CD14-positive monocyte (primary cell): Measurements from ENCODE around the gene PLCL2. TPM values are rescaled to one million over a fixed set of nuclear protein-coding genes. Genes with fewer than 3 reads are reported as not detected.

Source experiments
- DNase-seq, 3 donors: peaks; one replicate each; pipeline ENCODE4 v3.0.0-alpha.2; 2011 to 2022
- H2AFZ ChIP-seq: 2 replicates; pipeline ENCODE4 v1.6.0; 2012; ENCODE audit warnings: mild to moderate bottlenecking, low read depth, low read length, inconsistent platforms; ENCODE audit not compliant: insufficient read depth, poor library complexity, severe bottlenecking
- H3K27ac ChIP-seq, 2 donors: 1 replicate in 1 of 2; 2 replicates in 1 of 2; pipeline ENCODE4 v1.5.1; 2012 to 2013; ENCODE audit warnings: low read length in 2 of 2, control low read depth in 1 of 2, inconsistent platforms in 1 of 2, low read depth in 1 of 2, mild to moderate bottlenecking in 1 of 2
- H3K27me3 ChIP-seq, 2 donors: one replicate each; pipeline versions ENCODE4 v1.6.0 to v1.6.1; 2011 to 2013; ENCODE audit warnings: low read length in 2 of 2; ENCODE audit not compliant: control insufficient read depth in 2 of 2, insufficient read depth in 2 of 2
- H3K36me3 ChIP-seq, 2 donors: replicated peaks in 1 of 2; 1 replicate in 1 of 2; 2 replicates in 1 of 2; pipeline versions ENCODE4 v1.5.1 to v1.6.1; 2012 to 2013; ENCODE audit warnings: low read length in 2 of 2, control low read depth in 1 of 2, inconsistent platforms in 1 of 2, mild to moderate bottlenecking in 1 of 2; ENCODE audit not compliant: insufficient read depth in 2 of 2, control insufficient read depth in 1 of 2
- H3K4me1 ChIP-seq, 2 donors: 1 replicate in 1 of 2; 2 replicates in 1 of 2; pipeline versions ENCODE4 v1.5.1 to v1.6.1; 2012 to 2013; ENCODE audit warnings: low read length in 2 of 2, control low read depth in 1 of 2, inconsistent platforms in 1 of 2, mild to moderate bottlenecking in 1 of 2, moderate library complexity in 1 of 2; ENCODE audit not compliant: insufficient read depth in 2 of 2, control insufficient read depth in 1 of 2
- H3K4me2 ChIP-seq: replicated peaks from 2 replicates; pipeline ENCODE3; 2012; ENCODE audit warnings: low read length, moderate library complexity, mild to moderate bottlenecking; ENCODE audit not compliant: poor library complexity, severe bottlenecking; ENCODE audit errors: extremely low read depth
- H3K4me3 ChIP-seq, 3 experiments: fragments of 200-600 bp in 1 of 3; sonication (generic) in 1 of 3; replicated peaks in 1 of 3; 1 replicate in 2 of 3; 2 replicates in 1 of 3; pipeline ENCODE4 v1.5.1; 2011 to 2013; ENCODE audit warnings: low read length in 3 of 3, mild to moderate bottlenecking in 3 of 3, control low read depth in 2 of 3, low read depth in 2 of 3, inconsistent platforms in 1 of 3, moderate library complexity in 1 of 3
- H3K79me2 ChIP-seq: 2 replicates; pipeline ENCODE4 v1.6.0; 2012; ENCODE audit warnings: mild to moderate bottlenecking, control low read depth, inconsistent platforms, low read length, moderate library complexity; ENCODE audit not compliant: insufficient read depth
- H3K9ac ChIP-seq: 2 replicates; pipeline ENCODE4 v1.6.0; 2017; ENCODE audit warnings: low read length, mild to moderate bottlenecking; ENCODE audit not compliant: insufficient read depth, poor library complexity, severe bottlenecking
- H3K9me3 ChIP-seq, 2 donors: replicated peaks in 1 of 2; 1 replicate in 1 of 2; 2 replicates in 1 of 2; pipeline versions ENCODE4 v1.5.1 to v1.6.1; 2012 to 2013; ENCODE audit warnings: low read length in 2 of 2, control low read depth in 1 of 2; ENCODE audit not compliant: control insufficient read depth in 1 of 2, insufficient read depth in 1 of 2
- H4K20me1 ChIP-seq: 2 replicates; pipeline ENCODE4 v1.6.0; 2012; ENCODE audit warnings: mild to moderate bottlenecking, low read length, control low read depth, moderate library complexity; ENCODE audit not compliant: insufficient read depth
- H3K27ac Mint-ChIP-seq, 7 donors: one replicate each; pipeline ENCODE4 v1.8.0; 2020; ENCODE audit warnings: mild to moderate bottlenecking in 7 of 7, mixed read lengths in 7 of 7, moderate library complexity in 6 of 7, inconsistent platforms in 2 of 7
- H3K27me3 Mint-ChIP-seq, 3 donors: one replicate each; pipeline ENCODE4 v1.8.0; 2021 to 2022; ENCODE audit warnings: low read depth in 3 of 3, mild to moderate bottlenecking in 3 of 3, mixed read lengths in 3 of 3, moderate library complexity in 3 of 3, inconsistent platforms in 1 of 3
- H3K36me3 Mint-ChIP-seq, 2 donors: one replicate each; pipeline ENCODE4 v1.8.0; 2020; ENCODE audit warnings: mixed read lengths in 2 of 2, inconsistent platforms in 1 of 2, mild to moderate bottlenecking in 1 of 2
- H3K4me1 Mint-ChIP-seq: one replicate; pipeline ENCODE4 v1.8.0; 2020; ENCODE audit warnings: mild to moderate bottlenecking, mixed read lengths
- H3K4me3 Mint-ChIP-seq, 2 donors: one replicate each; pipeline ENCODE4 v1.8.0; 2020; ENCODE audit warnings: mild to moderate bottlenecking in 2 of 2, mixed read lengths in 2 of 2, moderate library complexity in 1 of 2
- H3K9me3 Mint-ChIP-seq, 7 donors: one replicate each; pipeline ENCODE4 v1.8.0; 2020 to 2022; ENCODE audit warnings: mixed read lengths in 7 of 7, mild to moderate bottlenecking in 6 of 7, moderate library complexity in 6 of 7, inconsistent platforms in 2 of 7
- WGBS: methylation state at CpG from one replicate; pipeline ENCODE4 v1.1.5; 2013; ENCODE audit warnings: missing lambda C conversion rate; ENCODE audit not compliant: insufficient coverage; 5-methylcytosine and 5-hydroxymethylcytosine counted together
- intact Hi-C, 2 donors: fragments of 100-400 bp; cut with micrococcal nuclease; formaldehyde crosslinking; loops; one replicate each; pipeline versions ENCODE4 v1.15.0 to v1.15.1; 2023
- polyA plus RNA-seq, 3 donors: library from polyadenylated mRNA; depleted of rRNA in 1 of 3; unstranded in 2 of 3; stranded (reverse) in 1 of 3; fragments of 300-500 nt in 2 of 3; fragments of >200 nt in 1 of 3; fragmentation: Illumina TruSeq in 2 of 3; gene quantifications; 1 replicate in 2 of 3; 2 replicates in 1 of 3; pipeline ENCODE4 v1.2.3, GENCODE V29; 2012 to 2021
- TF ChIP-seq, protein P1 (sequence below): fragments of 200-600 bp; IDR thresholded peaks from one replicate; pipeline ENCODE4 v1.8.0; 2022; ENCODE audit warnings: antibody characterized with exemption, mild to moderate bottlenecking

The PLCL2 gene
- polyA plus RNA-seq, 3 donors = 18.8 to 32.5 (median 26.8) TPM

DNA sequence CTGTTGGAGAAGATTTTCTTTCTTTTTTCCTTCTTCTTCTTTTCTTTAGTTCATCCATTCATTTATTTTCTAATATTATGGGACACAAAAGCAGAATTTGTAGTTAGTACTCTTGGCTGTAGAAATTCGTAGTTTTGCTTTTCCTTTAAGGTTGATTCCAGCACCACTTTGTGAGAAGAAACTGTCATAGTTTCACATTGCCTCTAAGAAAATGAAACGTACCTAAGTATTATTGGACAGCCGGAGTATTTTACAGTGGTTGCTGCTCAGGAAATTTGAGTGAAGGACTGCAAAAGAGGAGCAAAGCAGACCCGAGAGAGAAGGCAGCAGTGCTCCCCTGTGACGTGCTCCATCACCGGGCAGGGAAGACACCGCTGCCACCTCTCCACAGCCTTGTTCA is 48.1 kb downstream of the PLCL2 start:
- Histone ChIP-seq H3K27me3 (no peaks in the 10 kb centered on the region), H2AFZ (no peak overlapping the region), H3K27ac (peak overlapping the region in 1 of 2 donors; percentile 1), H4K20me1 (peaks cover 100% of the 10 kb centered on the region), H3K4me3 (no peak overlapping the region), H3K79me2 (peaks cover 99% of the 10 kb centered on the region), H3K9ac (no peak overlapping the region), H3K4me2 (peak overlapping the region; percentile 5), H3K36me3 (peaks cover 0 to 5% of the 10 kb centered on the region in 2 donors), H3K4me1 (peaks cover 40 to 52% of the 10 kb centered on the region in 2 donors), H3K9me3 (no peaks in the 10 kb centered on the region)
- Mint-ChIP-seq H3K36me3 (peaks cover 29 to 37% of the 10 kb centered on the region in 2 donors), H3K27ac (peak overlapping the region in 3 of 7 donors; percentile 15 to 63 (median 40)), H3K4me3 (no peak overlapping the region), H3K9me3 (no peaks in the 10 kb centered on the region), H3K27me3 (peaks cover 0 to 3% (median 0%) of the 10 kb centered on the region in 3 donors), H3K4me1 (peaks cover 85% of the 10 kb centered on the region)
- 23% methylated on average over 6 of the region's 7 CpGs for WGBS
- DNase-seq = no peak
- intact Hi-C loops = no loop called here
- TF ChIP-seq, protein P1, sequence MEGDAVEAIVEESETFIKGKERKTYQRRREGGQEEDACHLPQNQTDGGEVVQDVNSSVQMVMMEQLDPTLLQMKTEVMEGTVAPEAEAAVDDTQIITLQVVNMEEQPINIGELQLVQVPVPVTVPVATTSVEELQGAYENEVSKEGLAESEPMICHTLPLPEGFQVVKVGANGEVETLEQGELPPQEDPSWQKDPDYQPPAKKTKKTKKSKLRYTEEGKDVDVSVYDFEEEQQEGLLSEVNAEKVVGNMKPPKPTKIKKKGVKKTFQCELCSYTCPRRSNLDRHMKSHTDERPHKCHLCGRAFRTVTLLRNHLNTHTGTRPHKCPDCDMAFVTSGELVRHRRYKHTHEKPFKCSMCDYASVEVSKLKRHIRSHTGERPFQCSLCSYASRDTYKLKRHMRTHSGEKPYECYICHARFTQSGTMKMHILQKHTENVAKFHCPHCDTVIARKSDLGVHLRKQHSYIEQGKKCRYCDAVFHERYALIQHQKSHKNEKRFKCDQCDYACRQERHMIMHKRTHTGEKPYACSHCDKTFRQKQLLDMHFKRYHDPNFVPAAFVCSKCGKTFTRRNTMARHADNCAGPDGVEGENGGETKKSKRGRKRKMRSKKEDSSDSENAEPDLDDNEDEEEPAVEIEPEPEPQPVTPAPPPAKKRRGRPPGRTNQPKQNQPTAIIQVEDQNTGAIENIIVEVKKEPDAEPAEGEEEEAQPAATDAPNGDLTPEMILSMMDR = no peak

DNA sequence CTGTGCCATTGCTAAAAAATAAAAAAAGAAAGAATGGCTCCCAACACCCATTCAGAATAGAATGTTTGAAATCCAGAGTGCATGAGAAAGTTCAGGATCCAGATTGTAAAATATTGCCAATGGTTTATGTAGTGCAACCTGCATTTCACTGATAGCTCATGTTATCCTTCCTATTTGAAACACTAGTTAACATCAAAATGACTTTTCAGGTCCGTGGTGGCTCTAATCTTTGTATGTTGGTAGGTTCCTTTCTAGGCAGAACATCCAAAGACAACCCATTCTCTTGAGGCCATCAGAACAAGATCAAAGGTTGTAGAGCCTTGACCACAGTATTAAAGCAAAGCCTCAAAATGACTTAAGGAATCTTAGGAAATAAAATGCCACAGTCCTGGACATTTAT is 51.0 kb downstream of the PLCL2 start:
- H3K4me3 ChIP-seq = no peak overlapping the region
- TF ChIP-seq, protein P1 = no peak
- no peak overlapping the region for H3K4me3 Mint-ChIP-seq

More for the DNA sequence above, 51.0 kb downstream of the PLCL2 start:
- Histone ChIP-seq H3K27me3 (no peaks in the 10 kb centered on the region), H3K4me1 (peaks cover 22 to 32% of the 10 kb centered on the region in 2 donors), H2AFZ (no peak overlapping the region), H3K9ac (no peak overlapping the region), H3K4me2 (no peak overlapping the region), H4K20me1 (peaks cover 100% of the 10 kb centered on the region), H3K9me3 (no peaks in the 10 kb centered on the region), H3K36me3 (peaks cover 0 to 5% of the 10 kb centered on the region in 2 donors), H3K27ac (no peak overlapping the region), H3K79me2 (peaks cover 99% of the 10 kb centered on the region)
- Mint-ChIP-seq H3K27ac (no peak overlapping the region), H3K27me3 (peaks cover 0 to 1% (median 0%) of the 10 kb centered on the region in 3 donors), H3K36me3 (peaks cover 31 to 38% of the 10 kb centered on the region in 2 donors), H3K9me3 (no peaks in the 10 kb centered on the region), H3K4me1 (peaks cover 78% of the 10 kb centered on the region)
- no peak for DNase-seq
- intact Hi-C loops = no loop called here
- no CpG with 5 or more reads among the region's 1 CpG for WGBS
